Placental pericyte (primary cell): Measurements from ENCODE around the gene PLAC9. TPM values are rescaled to one million over a fixed set of nuclear protein-coding genes. Genes with fewer than 3 reads are reported as not detected.

ENCODE experiments used
- total RNA-seq: library from RNA; depleted of rRNA; stranded (reverse); fragments of >200 nt; gene quantifications from 2 replicates; pipeline ENCODE4 v1.2.3, GENCODE V29; 2012

Gene PLAC9, protein sequence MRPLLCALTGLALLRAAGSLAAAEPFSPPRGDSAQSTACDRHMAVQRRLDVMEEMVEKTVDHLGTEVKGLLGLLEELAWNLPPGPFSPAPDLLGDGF
- 0.29 and 0.44 TPM in 2 replicates for total RNA-seq

DNA sequence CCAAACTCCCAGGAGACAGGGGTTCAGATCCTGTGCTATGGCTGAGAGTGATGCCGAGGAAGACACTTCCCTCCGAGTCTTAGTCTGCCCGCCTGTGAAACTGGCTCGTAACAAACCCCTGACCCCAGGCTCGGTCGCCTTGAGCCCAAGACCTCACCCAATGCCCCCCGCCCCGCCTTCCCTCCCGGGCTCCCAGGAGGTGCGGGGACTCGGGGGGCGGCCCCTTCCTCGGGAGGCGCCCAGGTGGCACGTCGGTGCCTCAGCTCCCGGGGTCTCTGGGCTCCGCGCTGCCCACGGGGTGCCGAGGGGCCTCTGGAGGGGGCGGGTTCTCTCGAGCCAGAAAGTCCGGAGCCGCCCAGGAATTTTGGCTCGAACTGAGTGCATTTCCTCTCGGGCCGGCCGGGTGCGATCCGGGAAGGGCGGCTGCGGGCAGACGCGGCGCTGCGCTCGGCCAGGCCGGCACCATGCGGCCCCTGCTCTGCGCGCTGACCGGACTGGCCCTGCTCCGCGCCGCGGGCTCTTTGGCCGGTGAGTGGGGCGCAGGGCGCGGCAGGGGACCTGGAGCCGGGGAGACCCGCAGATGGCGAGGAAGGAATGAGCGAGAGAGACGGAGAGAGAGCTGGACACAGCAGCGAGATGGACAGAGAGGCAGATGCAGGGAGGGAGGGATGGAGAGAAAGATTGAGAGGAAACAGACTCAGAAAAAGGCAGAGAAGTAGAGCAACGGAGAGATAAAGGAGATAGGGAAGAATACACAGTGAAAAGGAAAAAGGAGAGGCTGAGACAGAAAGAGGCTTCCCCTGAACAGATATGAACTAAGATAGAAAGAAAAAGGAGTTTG lies at the start of gene PLAC9:
TSS of gene PLAC9 (plus strand) at position 432 of the 841 bp plus-strand sequence. CDS start at position 465, 33 bp downstream.

Other genes with a start within 250 kb of the PLAC9 start
- gene SFTPD, start 183.6 kb upstream of the PLAC9 start, total RNA-seq = 0.66 TPM in 1 of 2 replicates, not detected in the other
- gene TMEM254, start 54.1 kb upstream of the PLAC9 start, total RNA-seq = 6.9 and 7.9 TPM in 2 replicates
- 91.0 and 149 TPM in 2 replicates for gene ANXA11, start 72.8 kb downstream of the PLAC9 start, total RNA-seq
- gene MAT1A, start 156.9 kb downstream of the PLAC9 start, total RNA-seq = not detected in 2 replicates
- not detected in 2 replicates for gene DYDC1, start 224.0 kb downstream of the PLAC9 start, total RNA-seq
- not detected in 2 replicates for gene DYDC2, start 224.1 kb downstream of the PLAC9 start, total RNA-seq